Activated CD4-positive, alpha-beta T cell treated with anti-CD3 and anti-CD28 coated beads, Interleukin-2, Interleukin-6, amounts not matched to agents 100 ng/mL and 50 ng/mL, durations not matched to agents 16 hours and 8 hours (primary cell): ENCODE results near the gene CRYAB.

ENCODE experiments used
- DNase-seq: peaks from one replicate; pipeline ENCODE4 v3.0.0-alpha.2; 2020

Gene CRYAB

GRCh38 chr11:111911563-111912401 lies at the start of gene CRYAB:
TSS of gene CRYAB (minus strand) at chr11:111911770. CDS start at chr11:111911724, 46 bp downstream.
- DNase-seq = no peak

DNA sequence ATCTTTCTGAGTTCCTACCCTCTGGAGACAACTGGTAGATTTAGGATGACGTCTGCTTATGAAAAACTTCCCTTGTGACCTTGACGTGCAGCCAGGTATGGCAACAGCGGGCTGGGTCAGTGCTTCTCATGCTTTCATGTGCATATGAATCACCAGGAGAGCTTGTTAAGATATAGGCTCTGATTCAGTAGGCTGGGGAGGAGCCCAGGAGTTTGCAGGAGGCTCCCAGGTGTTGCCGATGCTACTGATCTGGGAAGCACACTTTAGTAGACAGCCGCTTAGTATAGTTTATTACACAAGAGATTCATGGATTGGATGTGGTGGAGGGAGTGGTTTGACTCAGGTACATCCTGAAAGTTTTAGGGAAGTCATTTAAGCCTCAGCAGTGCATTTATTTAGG lies 49.3 kb upstream of the CRYAB start:
- no peak for DNase-seq

DNA sequence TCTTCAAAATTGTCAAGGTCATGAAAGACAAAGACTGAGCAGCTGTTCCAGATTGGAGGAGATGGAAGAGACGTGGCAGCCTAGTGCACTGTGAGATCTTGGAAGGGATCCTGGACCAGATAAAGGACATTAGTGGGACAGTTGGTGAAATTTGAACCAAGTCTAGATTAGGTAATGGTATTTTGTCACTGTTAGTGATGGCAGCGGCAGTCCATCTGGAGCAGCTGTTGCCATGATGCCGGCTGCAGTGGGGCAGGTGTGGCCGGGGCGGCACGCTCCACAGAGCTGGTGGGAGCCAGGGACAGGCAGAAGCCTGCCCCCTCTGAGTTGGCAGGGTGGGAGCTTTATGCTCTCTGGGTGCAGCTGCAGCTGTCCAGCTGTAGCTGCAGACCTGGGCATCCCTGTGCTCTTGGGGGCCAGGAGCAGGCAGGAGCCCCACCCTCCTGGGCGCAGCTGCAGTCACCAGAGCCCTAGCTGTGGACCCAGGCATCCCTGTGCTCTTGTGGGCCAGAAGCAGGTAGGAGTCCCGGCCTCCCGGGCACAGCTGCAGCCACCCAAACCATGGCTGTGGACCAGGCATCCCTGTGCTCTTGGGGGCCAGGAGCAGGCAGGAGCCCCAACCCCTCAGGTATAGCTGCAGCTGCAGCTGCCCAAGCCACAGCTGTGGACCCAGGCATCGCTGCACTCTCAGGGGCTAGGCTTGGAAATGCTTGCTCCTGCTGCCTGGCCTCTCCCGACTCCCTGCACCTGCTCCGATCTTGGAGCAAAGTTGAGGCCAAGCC lies 46.3 kb upstream of the CRYAB start:
- DNase-seq = no peak

DNA sequence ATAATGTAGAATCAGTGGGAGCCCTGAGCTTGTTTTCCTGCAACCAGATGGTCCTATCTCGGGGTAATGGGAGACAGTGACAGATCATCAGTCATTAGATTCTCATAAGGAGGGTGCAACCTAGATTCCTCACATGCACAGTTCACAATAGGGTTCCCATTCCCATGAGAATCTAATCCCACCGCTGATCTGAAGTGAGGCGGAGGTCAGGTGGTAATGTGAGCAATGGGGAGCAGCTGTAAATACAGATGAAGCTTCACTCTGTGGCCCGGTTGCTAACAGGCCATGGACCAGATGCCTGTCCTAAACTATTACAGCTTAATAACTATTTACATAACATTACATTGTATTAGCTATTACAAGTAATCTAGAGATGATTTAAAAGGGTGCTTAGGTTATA lies 42.6 kb upstream of the CRYAB start:
- DNase-seq = no peak

DNA sequence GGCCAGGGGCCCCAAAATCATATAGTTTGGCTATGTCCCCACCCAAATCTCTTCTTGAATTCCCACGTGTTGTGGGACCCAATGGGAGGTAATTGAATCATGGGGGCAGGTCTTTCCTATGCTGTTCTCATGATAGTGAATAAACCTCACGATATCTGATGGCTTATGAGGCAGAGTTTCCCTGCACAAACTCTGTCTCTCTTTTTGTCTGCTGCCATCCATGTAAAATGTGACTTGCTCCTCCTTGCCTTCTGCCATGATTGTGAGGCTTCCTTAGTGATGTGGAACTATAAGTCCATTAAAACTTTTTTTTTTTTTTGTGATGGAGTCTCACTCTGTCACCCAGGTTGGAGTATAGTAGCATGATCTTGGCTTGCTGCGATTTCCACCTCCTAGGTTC lies 40.0 kb upstream of the CRYAB start:
- no peak for DNase-seq

GRCh38 chr11:111949519-111950426 lies 38.2 kb upstream of the CRYAB start:
- no peak for DNase-seq

GRCh38 chr11:111947143-111947542 lies 35.6 kb upstream of the CRYAB start:
- DNase-seq = no peak

- no peak for DNase-seq
Observed at GRCh38 chr11:111946499-111946898, 34.9 kb upstream of the CRYAB start.

DNA sequence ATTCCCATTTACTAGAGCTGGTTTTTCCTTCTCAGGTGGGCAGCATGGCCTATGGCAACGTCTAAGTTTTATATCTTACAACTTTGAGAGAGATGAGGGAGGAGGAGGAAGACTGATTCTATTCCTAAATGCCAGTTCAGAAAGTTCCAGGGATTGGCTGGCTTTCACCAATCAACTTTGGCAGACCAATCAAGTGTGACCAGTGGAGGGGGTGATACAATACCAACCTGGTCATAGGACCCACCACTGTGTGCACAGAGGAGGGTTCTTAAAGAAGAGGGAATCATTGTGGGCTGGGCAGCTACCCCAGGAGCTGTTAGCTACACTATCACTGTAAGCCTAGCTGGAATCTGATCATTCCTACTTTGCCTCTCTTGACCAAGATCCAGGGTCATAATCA lies 33.6 kb upstream of the CRYAB start:
- no peak for DNase-seq

GRCh38 chr11:111944651-111945051 lies 33.1 kb upstream of the CRYAB start:
- DNase-seq = peak; percentile 47

GRCh38 chr11:111944139-111944538 lies 32.6 kb upstream of the CRYAB start:
- DNase-seq = no peak

GRCh38 chr11:111942829-111943228 lies 31.3 kb upstream of the CRYAB start:
- no peak for DNase-seq

GRCh38 chr11:111941963-111942362 lies 30.4 kb upstream of the CRYAB start:
- DNase-seq = no peak

DNA sequence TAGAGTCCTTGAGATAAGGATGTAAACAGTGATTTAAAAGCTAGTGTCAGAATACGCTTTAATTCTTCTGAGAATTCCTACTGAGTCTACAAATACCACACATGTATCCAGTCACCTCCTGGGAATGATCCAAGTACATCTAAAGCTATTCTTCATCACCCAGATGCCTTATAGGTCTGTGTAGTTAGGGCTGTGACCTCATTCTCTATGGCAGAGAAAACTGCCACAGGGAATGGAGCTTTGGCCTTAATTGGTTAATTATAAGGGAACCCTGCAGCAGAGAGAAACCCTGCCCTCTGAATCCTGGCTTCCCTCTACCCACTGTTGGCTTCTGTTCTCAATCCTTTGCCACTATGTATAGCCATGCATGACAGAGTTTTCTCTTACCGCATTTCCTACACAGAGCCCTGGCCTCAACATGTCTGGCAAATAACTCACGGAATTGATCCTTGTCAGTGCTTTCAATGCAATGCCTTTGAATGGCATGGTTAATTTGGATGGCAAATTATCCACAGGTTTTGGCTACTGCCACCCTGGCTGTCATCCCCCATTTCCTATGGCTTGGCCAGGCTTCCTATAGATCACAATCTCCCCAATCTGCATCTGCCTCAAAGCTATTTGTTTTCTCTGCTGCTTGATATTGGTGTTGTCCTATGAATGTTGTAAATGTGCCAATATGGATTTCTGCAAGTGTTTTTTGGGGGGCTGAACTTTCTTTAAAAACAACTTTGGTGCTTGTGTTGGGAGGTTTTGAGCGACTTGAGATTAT lies 28.4 kb upstream of the CRYAB start:
- DNase-seq = no peak

DNA sequence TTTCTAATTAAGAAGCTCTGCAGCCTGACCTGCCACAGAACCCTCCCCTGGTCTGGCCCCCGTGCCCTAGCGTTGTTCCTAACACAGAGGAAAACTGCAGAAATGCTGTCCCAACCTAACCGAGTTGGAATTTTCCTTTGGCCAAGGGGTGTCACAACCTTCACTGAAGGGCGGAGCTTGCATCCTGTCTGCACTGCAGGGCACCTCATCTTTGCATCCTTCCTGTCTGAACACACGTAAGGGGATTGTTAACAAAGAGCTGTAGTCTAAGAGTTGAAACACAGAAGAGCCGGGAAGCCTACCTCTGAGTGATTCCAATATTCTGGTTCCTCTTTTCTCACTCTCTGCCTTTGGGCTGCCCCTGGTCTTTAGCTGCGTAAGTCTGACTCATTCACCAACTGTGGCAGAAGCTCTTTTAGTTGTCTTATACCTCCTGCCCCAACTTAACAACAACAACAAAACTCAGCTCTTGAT lies 27.2 kb upstream of the CRYAB start:
- DNase-seq = peak; percentile 77

- DNase-seq = no peak
Observed at GRCh38 chr11:111937844-111938243, 26.3 kb upstream of the CRYAB start.

- DNase-seq = no peak
Observed at GRCh38 chr11:111937461-111937769, 25.8 kb upstream of the CRYAB start.

DNA sequence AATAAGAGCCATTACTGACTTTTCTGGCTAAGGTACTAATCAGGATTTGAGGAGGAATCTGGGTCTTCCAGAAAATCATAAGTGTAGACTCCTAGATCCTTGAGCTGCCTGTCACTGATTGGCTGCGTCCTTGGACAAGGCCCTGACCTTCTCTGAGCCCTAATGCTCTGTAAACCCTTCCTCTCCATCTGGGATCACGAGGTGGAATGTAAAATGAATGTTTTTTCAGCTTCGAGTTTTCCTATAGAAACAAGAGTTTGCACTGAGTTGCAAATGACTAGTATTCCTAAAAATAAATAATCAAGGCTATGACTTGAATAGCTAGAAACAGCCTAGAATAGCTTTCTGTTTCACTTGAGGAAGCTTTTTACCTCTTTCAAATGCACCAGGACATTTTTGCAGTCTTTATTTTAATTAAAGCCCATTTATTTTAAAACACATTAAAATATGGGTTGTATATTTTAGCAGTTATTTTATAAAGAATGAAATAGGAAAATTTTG lies 24.5 kb upstream of the CRYAB start:
- no peak for DNase-seq

GRCh38 chr11:111935317-111936039 lies 23.9 kb upstream of the CRYAB start:
- DNase-seq = peak; percentile 51

GRCh38 chr11:111934306-111934705 lies 22.7 kb upstream of the CRYAB start:
- DNase-seq = no peak

DNA sequence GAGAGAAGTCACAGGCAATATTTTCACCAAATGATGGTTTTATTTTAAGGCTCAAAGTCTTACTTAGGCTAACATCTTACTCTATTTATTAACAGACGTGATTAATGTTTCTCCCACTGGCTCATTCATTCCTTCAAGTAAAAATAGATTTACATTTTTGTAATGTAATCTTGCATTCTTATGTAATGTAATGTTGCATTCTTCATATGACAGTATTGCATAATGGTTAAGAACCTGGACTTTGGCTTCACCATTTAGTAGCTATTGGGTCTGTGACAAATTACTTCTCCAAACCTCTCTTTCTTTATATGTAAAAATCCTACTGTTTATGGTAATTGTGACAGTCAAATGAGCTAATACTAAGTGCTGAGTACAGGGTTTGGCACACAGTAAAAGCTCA lies 22.3 kb upstream of the CRYAB start:
- DNase-seq = no peak
